ENCODE measurements around the gene NABP2. TPM values are rescaled to one million over a fixed set of nuclear protein-coding genes. Genes with fewer than 3 reads are reported as not detected.

NABP2 gene
- total RNA-seq, 8 experiments from 2014 or later: 22.1 to 61.7 (median 51.1) TPM

DNA sequence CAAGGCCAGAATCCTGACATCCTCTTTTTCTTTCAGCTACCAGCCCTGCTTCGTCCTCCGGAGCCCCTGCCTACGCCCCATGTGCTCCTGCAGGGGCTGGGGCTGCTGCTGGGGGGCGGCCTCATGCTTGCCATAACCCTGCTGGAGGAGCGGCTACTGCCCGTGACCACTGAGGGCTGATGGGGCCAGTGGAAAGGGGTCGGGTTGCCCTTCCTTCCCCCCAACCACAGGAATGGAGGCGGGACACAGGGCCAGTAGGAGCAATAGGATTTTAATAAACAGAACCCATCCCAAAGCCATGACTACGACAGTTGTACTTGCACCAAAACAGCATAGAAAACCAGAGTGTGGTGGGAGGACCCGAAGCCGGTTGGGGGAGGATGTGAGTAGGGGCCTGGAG, 13.4 kb downstream of the NABP2 start:
- H3K27ac ChIP-seq: no peak overlapping the region
- WGBS, 10 experiments: 60 to 100% (median 76%) methylated on average over 1 to 6 of the region's 11 CpGs; no CpG with 5 or more reads in 5 of the 10 experiments

DNA sequence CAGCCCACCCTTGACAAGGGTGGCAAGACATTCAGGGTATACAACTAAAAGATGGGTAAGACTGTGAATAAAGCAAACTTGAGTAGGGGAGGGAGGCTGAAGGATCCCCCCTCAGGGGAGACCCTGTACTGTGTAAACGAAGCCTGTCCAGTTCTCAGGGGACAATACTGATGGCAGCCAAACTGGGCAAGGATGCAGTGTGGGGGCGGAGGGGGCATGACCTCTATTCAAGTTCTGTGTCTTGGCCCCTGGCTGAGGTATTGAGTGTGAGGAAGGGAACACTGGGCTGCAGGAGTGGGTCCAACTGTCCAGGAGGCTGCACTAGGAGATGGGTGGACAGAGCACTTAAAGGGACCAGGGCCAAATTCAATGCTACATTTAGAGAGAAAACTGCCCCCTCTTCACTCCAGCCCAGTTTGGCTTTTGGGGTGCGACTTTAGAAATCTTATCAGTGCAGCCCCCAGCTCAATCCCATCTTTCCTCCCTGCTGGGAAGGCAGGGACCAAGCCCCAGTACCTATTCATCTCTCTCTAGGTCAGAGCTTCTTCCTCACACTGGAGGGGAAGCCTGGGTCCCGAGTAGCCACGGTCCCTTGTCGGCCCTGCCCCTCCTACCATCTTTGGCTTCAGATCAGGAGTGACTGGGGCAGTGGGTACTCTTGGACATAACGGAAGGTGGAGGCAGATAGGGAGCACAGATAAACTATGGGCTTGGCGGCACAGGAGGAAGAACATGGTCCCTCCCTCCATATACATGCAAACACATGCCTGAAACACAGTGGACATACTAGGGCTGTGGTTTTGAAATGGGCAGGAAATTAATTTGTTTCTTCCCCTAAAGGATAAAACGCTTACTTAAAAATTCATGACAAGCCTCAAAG, 17.5 kb downstream of the NABP2 start:
- no peak for ATAC-seq (replicated peaks in 6 of 8)
- H3K4me3 ChIP-seq: no peak overlapping the region
- in situ Hi-C loops (cut with MboI; ENCODE audit: low pct_unique_long_range_greater_than_20kb in 2 of 9, low sequenced_read_pairs in 9 of 9, unreplicated experiment in 9 of 9): no loop called here
- WGBS, 10 experiments: 82 to 100% (median 83%) methylated on average over 1 to 6 of the region's 9 CpGs; no CpG with 5 or more reads in 3 of the 10 experiments
- H3K27ac ChIP-seq: no peak overlapping the region
- no peaks in the 10 kb centered on the region for H3K4me1 ChIP-seq (replicated peaks in 1 of 2)

More for the DNA sequence above, 13.4 kb downstream of the NABP2 start:
- in situ Hi-C loops (cut with MboI; ENCODE audit: low pct_unique_long_range_greater_than_20kb in 2 of 9, low sequenced_read_pairs in 9 of 9, unreplicated experiment in 9 of 9): no loop called here
- Histone ChIP-seq H3K4me3 (no peak overlapping the region), H3K4me1 (replicated peaks in 1 of 2) (no peaks in the 10 kb centered on the region)
- peak in 5 of 8 experiments; percentile 5 to 29 (median 7) for ATAC-seq (replicated peaks in 6 of 8)

DNA sequence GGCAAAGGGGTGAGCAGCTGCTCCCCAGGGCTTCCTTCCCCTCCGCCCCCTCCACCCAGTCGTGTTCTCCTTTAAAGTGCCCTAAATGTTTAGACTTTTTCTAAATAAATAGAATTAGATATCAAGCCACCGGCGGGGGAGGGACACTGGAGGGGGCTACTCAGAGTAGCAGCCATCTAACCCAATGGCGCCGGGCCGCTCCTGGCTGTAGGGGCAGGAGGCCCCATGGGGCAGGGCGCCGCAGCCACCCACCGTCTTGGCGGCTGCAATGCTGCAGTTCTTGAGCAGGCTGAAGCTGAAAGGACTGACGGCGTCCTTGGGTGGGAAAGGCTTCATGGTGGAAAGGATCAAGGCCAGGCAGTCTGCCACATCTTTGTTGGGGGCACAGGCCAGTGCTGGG, 18.8 kb downstream of the NABP2 start:
- no peak for ATAC-seq (replicated peaks in 6 of 8)
- in situ Hi-C loops (cut with MboI; ENCODE audit: low pct_unique_long_range_greater_than_20kb in 2 of 9, low sequenced_read_pairs in 9 of 9, unreplicated experiment in 9 of 9): no loop called here
- Histone ChIP-seq H3K27ac (no peak overlapping the region), H3K4me3 (no peak overlapping the region), H3K4me1 (replicated peaks in 1 of 2) (no peaks in the 10 kb centered on the region)
- 92% methylated on average over 2 of the region's 13 CpGs; no CpG with 5 or more reads in 9 of the 10 experiments for WGBS, 10 experiments

DNA sequence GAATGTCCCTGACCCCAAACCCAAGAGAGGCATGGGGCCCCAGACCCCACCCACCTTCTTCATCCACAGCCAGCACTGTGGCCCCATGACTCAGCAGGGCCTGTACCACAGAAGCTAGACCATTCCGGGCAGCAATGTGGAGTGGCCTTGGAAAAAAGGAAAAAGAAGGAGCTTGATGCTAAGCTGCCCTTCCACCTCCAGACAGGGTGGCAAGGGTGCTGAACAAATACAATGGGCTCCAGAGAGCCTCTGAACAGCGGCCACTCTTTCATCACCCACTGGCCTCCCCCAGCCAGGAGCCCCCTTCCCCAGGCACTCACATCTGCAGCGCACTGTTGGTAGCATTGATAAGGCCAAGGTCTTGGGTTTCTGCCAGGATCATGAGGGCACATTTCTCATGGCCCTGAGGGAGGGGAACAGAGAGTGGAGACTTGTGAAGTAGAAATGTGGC, 19.6 kb downstream of the NABP2 start:
- WGBS, 10 experiments: no CpG with 5 or more reads among the region's 3 CpGs
- peak in 2 of 8 experiments; percentile 36 to 72 for ATAC-seq (replicated peaks in 6 of 8)

DNA sequence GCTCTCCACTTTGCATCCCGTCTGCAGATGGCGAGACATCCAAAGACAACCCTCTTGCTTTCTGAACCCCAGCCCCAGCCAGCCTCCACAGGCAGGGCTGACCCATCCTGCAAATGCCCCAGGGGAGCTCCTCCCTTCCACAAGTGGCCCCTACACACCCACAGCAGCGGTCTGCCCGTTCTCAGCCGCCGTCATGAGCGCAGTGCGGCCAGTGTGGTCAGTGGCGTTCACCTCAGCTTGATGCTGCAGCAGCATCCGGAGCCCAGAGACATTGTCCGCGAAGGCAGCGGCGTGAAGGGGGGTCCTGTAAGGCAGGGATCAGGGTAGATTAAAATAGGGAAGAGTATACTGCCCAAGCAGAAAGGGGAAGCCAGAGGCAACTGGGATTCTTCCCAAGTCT, 20.4 kb downstream of the NABP2 start:
- no peaks in the 10 kb centered on the region for H3K4me1 ChIP-seq (replicated peaks in 1 of 2)
- in situ Hi-C loops (cut with MboI; ENCODE audit: low pct_unique_long_range_greater_than_20kb in 2 of 9, low sequenced_read_pairs in 9 of 9, unreplicated experiment in 9 of 9): no loop called here
- no peak for ATAC-seq (replicated peaks in 6 of 8)
- no peak overlapping the region for H3K27ac ChIP-seq
- 40 to 100% (median 100%) methylated on average over 1 to 4 of the region's 14 CpGs; no CpG with 5 or more reads in 1 of the 10 experiments for WGBS, 10 experiments
- no peak overlapping the region for H3K4me3 ChIP-seq

More for the DNA sequence above, 19.6 kb downstream of the NABP2 start:
- H3K4me3 ChIP-seq: no peak overlapping the region
- no peaks in the 10 kb centered on the region for H3K4me1 ChIP-seq (replicated peaks in 1 of 2)
- in situ Hi-C loops (cut with MboI; ENCODE audit: low pct_unique_long_range_greater_than_20kb in 2 of 9, low sequenced_read_pairs in 9 of 9, unreplicated experiment in 9 of 9): no loop called here
- H3K27ac ChIP-seq: no peak overlapping the region

DNA sequence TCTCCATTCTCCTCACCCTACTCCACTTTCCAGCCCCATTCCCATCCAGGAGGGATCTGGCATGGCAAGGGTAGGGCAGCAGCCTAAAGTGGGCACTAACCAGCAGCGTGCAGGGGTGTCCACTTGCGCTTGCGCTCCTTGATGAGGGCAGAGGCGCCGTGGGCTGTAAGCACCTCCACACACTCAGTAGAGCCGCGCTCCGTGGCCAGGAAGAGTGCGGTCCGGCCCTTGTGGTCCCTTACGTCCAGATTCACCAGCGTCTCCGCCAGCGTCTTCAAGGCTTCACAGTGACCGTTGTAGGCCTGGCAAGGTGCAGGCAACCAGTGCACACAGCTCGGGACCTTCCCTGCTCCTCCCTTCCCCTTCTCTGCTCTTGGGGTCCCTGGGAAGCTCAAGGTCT, 23.8 kb downstream of the NABP2 start:
- H3K4me3 ChIP-seq: no peak overlapping the region
- 94 to 98% methylated on average over 3 to 16 of the region's 16 CpGs; no CpG with 5 or more reads in 8 of the 10 experiments for WGBS, 10 experiments
- no peak for ATAC-seq (replicated peaks in 6 of 8)
- no peaks in the 10 kb centered on the region for H3K4me1 ChIP-seq (replicated peaks in 1 of 2)
- in situ Hi-C loops (cut with MboI; ENCODE audit: low pct_unique_long_range_greater_than_20kb in 2 of 9, low sequenced_read_pairs in 9 of 9, unreplicated experiment in 9 of 9): no loop called here
- H3K27ac ChIP-seq: no peak overlapping the region

DNA sequence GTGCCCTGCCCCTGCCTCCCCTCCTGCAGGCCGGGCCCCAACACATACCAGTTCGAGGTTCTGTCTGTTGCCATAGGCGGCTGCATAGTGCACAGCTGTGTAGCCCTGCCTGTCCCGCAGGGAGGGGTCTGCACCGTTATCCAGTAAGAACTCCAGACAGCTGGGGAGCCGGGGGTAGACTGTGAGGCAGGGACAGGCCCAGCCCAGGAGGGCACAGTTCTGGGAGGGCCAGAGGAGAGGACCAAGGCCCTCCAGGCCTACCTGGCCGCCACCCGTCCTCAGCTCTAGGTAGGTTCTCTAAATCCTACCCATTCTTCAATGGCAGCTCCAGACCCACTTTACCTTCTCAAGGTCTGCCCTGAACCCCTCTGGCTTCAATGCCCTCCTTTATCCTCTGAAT, 24.6 kb downstream of the NABP2 start:
- Histone ChIP-seq H3K4me1 (replicated peaks in 1 of 2) (no peaks in the 10 kb centered on the region), H3K27ac (no peak overlapping the region), H3K4me3 (no peak overlapping the region)
- in situ Hi-C loops (cut with MboI; ENCODE audit: low pct_unique_long_range_greater_than_20kb in 2 of 9, low sequenced_read_pairs in 9 of 9, unreplicated experiment in 9 of 9): no loop called here
- peak in 1 of 8 experiments; percentile 6 for ATAC-seq (replicated peaks in 6 of 8)
- WGBS, 10 experiments: 67 to 100% (median 90%) methylated on average over 1 to 5 of the region's 8 CpGs; no CpG with 5 or more reads in 5 of the 10 experiments

DNA sequence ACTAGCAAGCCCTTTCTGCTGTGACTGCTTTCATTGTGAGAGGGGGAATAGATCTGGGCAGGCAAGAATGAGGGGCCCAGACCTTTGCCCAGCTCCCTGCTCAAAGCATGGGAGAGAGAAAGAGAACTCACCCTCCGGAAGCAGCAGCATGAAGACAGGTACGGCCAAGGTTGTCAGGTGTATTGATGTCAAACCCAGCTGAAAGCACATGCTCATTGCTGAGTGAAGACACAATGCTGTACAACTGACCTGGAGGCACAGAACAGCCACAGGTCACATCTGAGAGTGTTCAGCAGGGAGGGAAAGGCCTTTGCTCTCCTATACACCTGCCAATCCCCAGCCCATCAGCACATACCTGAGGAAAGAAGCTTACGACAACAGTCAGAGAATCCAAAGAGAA, 28.5 kb downstream of the NABP2 start:
- H3K4me3 ChIP-seq: no peak overlapping the region
- in situ Hi-C loops (cut with MboI; ENCODE audit: low pct_unique_long_range_greater_than_20kb in 2 of 9, low sequenced_read_pairs in 9 of 9, unreplicated experiment in 9 of 9): loop anchor here in 1 of 9 experiments (25.0 kb wide), 1 partner anchor 90 kb away; the partner anchor contains the start of genes MYL6 and MYL6B
- 94 to 100% (median 100%) methylated on average over 1 to 3 of the region's 3 CpGs; no CpG with 5 or more reads in 3 of the 10 experiments for WGBS, 10 experiments
- no peak for ATAC-seq (replicated peaks in 6 of 8)
- no peak overlapping the region for H3K27ac ChIP-seq
- H3K4me1 ChIP-seq (replicated peaks in 1 of 2): peaks cover 11 to 12% of the 10 kb centered on the region in 2 donors

DNA sequence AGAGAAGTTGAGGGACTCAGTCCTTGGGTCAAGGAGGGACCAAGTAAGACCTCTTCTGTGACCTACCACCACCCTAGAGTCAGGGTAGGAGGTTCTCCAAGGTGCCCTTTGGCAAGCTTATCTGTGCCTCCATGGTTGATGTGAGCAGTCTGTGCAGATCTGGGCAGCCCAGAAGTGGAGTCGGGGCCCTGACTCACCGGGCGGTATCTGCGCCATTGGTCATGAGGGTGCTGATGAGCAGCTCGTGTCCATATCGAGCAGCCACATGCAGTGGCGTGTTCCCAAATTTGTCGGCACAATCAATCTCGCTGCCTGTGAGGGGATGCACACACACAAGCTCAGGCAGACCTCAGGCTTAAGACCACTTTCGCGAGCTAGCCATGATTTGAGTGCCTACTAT, 28.9 kb downstream of the NABP2 start:
- 81 to 98% (median 91%) methylated on average over 3 to 8 of the region's 11 CpGs; no CpG with 5 or more reads in 6 of the 10 experiments for WGBS, 10 experiments
- in situ Hi-C loops (cut with MboI; ENCODE audit: low pct_unique_long_range_greater_than_20kb in 2 of 9, low sequenced_read_pairs in 9 of 9, unreplicated experiment in 9 of 9): loop anchor here in 1 of 9 experiments (25.0 kb wide), 1 partner anchor 91 kb away; the partner anchor contains the start of genes MYL6 and MYL6B
- no peak overlapping the region for H3K4me3 ChIP-seq
- peaks cover 11 to 12% of the 10 kb centered on the region in 2 donors for H3K4me1 ChIP-seq (replicated peaks in 1 of 2)
- H3K27ac ChIP-seq: no peak overlapping the region
- no peak for ATAC-seq (replicated peaks in 6 of 8)

DNA sequence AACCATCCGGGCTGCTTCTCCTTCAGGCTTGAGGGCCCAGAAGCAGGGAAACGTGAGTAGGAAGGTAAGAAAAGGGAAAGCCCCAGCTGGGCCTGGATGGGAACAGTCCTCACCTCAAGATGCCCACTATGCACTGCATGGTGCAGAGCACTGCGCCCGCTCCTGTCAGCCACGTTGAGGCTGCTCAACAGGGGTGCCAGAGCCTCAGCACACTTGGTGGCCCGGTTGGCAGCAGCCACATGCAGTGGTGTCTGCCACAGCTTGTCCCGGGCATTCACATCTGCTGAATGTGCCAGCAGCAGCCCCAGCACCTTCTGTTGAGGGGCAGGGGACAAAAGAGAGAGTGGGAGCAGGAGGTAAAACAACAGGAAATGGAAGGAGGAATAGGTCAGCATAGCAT, 31.5 kb downstream of the NABP2 start:
- in situ Hi-C loops (cut with MboI; ENCODE audit: low pct_unique_long_range_greater_than_20kb in 2 of 9, low sequenced_read_pairs in 9 of 9, unreplicated experiment in 9 of 9): loop anchor here in 1 of 9 experiments (25.0 kb wide), 1 partner anchor 93 kb away; the partner anchor contains the start of genes MYL6 and MYL6B
- H3K27ac ChIP-seq: no peak overlapping the region
- 50 to 100% (median 84%) methylated on average over 1 to 3 of the region's 7 CpGs; no CpG with 5 or more reads in 6 of the 10 experiments for WGBS, 10 experiments

DNA sequence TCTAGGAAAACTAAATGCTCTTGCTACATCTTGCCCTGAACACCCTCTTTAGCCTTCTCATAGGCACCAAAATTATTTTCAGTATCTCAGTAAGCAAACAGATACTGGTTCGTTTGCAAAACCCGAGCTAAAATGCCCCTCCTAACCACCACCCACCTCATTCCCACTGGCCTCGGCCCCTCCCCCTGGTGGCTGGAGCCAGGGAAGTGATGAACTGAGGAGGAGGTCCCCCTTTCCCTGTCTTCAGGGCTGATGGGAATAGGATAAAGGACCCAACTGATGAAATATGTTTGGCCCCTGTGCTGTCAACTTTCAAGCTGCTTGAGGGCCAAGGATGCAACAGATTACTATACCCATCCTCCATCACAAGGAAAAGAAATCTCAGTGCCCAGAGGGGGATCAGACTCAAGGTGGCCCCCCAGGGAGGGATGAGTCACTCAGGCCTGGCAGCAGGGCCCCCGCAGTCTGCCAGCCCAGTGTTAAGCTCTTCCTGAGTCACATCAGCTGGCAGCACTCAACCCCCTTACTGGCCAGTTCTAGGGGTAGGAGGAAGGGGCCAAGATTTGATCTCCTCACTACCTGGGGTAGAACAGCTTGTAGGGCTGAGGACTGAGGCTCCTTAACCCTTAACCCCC, 32.3 kb downstream of the NABP2 start:
- in situ Hi-C loops (cut with MboI; ENCODE audit: low pct_unique_long_range_greater_than_20kb in 2 of 9, low sequenced_read_pairs in 9 of 9, unreplicated experiment in 9 of 9): loop anchor here in 1 of 9 experiments (25.0 kb wide), 1 partner anchor 94 kb away; the partner anchor contains the start of genes MYL6 and MYL6B
- Histone ChIP-seq H3K4me3 (peak overlapping the region in 2 of 5 donors; percentile 66 to 87), H3K4me1 (replicated peaks in 1 of 2) (peaks cover 16 to 18% of the 10 kb centered on the region in 2 donors), H3K27ac (no peak overlapping the region)
- WGBS, 10 experiments: 0 to 57% (median 30%) methylated on average over 1 to 2 of the region's 4 CpGs; no CpG with 5 or more reads in 5 of the 10 experiments
- ATAC-seq (replicated peaks in 6 of 8): no peak

More for the DNA sequence above, 31.5 kb downstream of the NABP2 start:
- no peak for ATAC-seq (replicated peaks in 6 of 8)
- H3K4me1 ChIP-seq (replicated peaks in 1 of 2): peaks cover 16 to 18% of the 10 kb centered on the region in 2 donors
- H3K4me3 ChIP-seq: no peak overlapping the region

DNA sequence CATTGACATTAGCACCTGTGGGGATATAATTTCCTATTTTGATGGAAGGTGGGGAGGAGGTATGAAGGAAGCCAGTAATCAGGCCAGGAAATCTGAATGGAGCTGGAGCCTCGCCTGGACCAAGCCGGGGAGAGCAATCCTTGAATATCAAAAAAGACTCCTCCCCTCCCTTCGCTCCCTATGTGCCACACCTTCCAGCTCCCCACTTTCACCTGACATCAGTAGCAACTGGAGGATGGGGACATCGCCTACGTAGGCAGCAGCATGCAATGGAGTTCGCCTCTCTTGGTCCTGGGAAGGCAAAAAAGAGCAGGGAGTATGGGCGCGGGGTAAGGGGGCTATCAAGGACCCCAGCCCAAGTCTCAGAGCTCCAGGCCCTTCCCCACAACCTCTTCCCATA, 32.9 kb downstream of the NABP2 start:
- 34 to 60% (median 43%) methylated on average over 1 to 7 of the region's 8 CpGs; no CpG with 5 or more reads in 3 of the 10 experiments for WGBS, 10 experiments
- Histone ChIP-seq H3K4me3 (peak overlapping the region; percentile 66 to 98 (median 87)), H3K4me1 (replicated peaks in 1 of 2) (peaks cover 16 to 18% of the 10 kb centered on the region in 2 donors), H3K27ac (peak overlapping the region in 1 of 2 donors; percentile 87)
- ATAC-seq (replicated peaks in 6 of 8): no peak
- in situ Hi-C loops (cut with MboI; ENCODE audit: low pct_unique_long_range_greater_than_20kb in 2 of 9, low sequenced_read_pairs in 9 of 9, unreplicated experiment in 9 of 9): loop anchor here in 1 of 9 experiments (25.0 kb wide), 1 partner anchor 95 kb away; the partner anchor contains the start of genes MYL6 and MYL6B
